HepG2 (cell line): ENCODE data around the gene AQP12A. TPM values are rescaled to one million over a fixed set of nuclear protein-coding genes. Genes with fewer than 3 reads are reported as not detected.

Experiments
- AHDC1 ChIP-seq: sonication (generic); formaldehyde crosslinking; IDR thresholded peaks from 2 replicates; pipeline ENCODE4 v1.5.1; 2020; ENCODE audit warnings: mild to moderate bottlenecking, missing genetic modification reagents, borderline replicate concordance
- AKNA ChIP-seq: sonication (generic); formaldehyde crosslinking; IDR thresholded peaks from 2 replicates; pipeline ENCODE4 v1.4.0; 2020; ENCODE audit warnings: missing genetic modification reagents, borderline replicate concordance
- BRD4 ChIP-seq: sonication (generic); formaldehyde crosslinking; IDR thresholded peaks from 2 replicates; pipeline ENCODE4 v1.4.0; 2020; ENCODE audit warnings: missing genetic modification reagents
- ELK4 ChIP-seq: sonication (generic); formaldehyde crosslinking; IDR thresholded peaks from 2 replicates; pipeline ENCODE4 v1.9.0; 2021; ENCODE audit warnings: missing genetic modification reagents, borderline replicate concordance
- HMGXB4 ChIP-seq, 2 experiments: sonication (generic) in 1 of 2; formaldehyde crosslinking in 1 of 2; IDR thresholded peaks; 2 replicates each; pipeline versions ENCODE4 v1.4.0 to v1.6.1; 2018 to 2020; ENCODE audit warnings: missing genetic modification reagents in 2 of 2, borderline replicate concordance in 1 of 2, low read depth in 1 of 2, mild to moderate bottlenecking in 1 of 2, missing biosample characterization in 1 of 2
- HNRNPUL1 ChIP-seq: fragments of 200-400 bp; formaldehyde crosslinking; IDR thresholded peaks from 2 replicates; pipeline ENCODE4 v1.6.1; 2017; ENCODE audit warnings: low read depth, mild to moderate bottlenecking, low read length, moderate library complexity
- KDM5B ChIP-seq: sonication (generic); formaldehyde crosslinking; IDR thresholded peaks from 2 replicates; pipeline ENCODE4 v1.4.0; 2020; ENCODE audit warnings: missing genetic modification reagents, mild to moderate bottlenecking, borderline replicate concordance
- MNT ChIP-seq: fragments of 450-650 bp; IDR thresholded peaks from 2 replicates; pipeline ENCODE4 v1.6.1; 2016
- TBX3 ChIP-seq: fragments of 450-650 bp; IDR thresholded peaks from 2 replicates; pipeline ENCODE4 v1.6.1; 2017; ENCODE audit warnings: antibody characterized with exemption, mild to moderate bottlenecking, inconsistent platforms, borderline replicate concordance
- ZNF674 ChIP-seq: sonication (generic); formaldehyde crosslinking; IDR thresholded peaks from 2 replicates; pipeline ENCODE4 v1.5.0; 2020; ENCODE audit warnings: low read depth, mild to moderate bottlenecking, missing genetic modification reagents
- polyA plus RNA-seq, 8 experiments: library from polyadenylated mRNA; depleted of rRNA in 3 of 8; stranded (reverse) in 7 of 8; unstranded in 1 of 8; fragments of >200 nt; fragmentation: Illumina TruSeq in 4 of 8; extraction: Trizol in 4 of 8; gene quantifications; 2 replicates each; pipeline versions ENCODE4 v1.2.1 to v1.2.3, GENCODE V29; 2011 to 2016; ENCODE audit warnings: low read depth in 4 of 8, missing spikeins in 1 of 8, mixed read lengths in 1 of 8; ENCODE audit not compliant: insufficient read depth in 1 of 8
- total RNA-seq, 5 experiments: library from RNA; depleted of rRNA; stranded (reverse); fragments of >200 nt; fragmentation: Illumina TruSeq; extraction: Trizol; gene quantifications; 2 replicates each; pipeline ENCODE4 v1.2.3, GENCODE V29; 2016; ENCODE audit warnings: low read depth in 1 of 5

The AQP12A gene
- total and polyA plus RNA-seq, 2 of the 13 experiments (the other 11 are each of a cell fraction or from before 2014, with no cell fraction given) = not detected

GRCh38 chr2:240686460-240686859 is 5.2 kb upstream of the AQP12A start (continued):
- TF ChIP-seq BRD4 = no peak
- TF ChIP-seq ELK4 (CRISPR knock-in tag) = no peak
- TF ChIP-seq MNT = no peak
- no peak for TF ChIP-seq TBX3
- no peak for TF ChIP-seq AHDC1
- TF ChIP-seq HNRNPUL1 = no peak
- no peak for TF ChIP-seq HMGXB4 (CRISPR knock-in tag; IDR thresholded peaks at IDR 0.05; ENCODE audit: borderline replicate concordance in 1 of 2, low read depth in 1 of 2)
- TF ChIP-seq KDM5B (CRISPR knock-in tag) = no peak
- TF ChIP-seq AKNA (CRISPR knock-in tag) = no peak
- no peak for TF ChIP-seq ZNF674 (CRISPR knock-in tag)
- TF ChIP-seq, all 625 proteins: peak for 0
